GM23338 (cell line): ENCODE results near the gene JPH3. TPM values are rescaled to one million over a fixed set of nuclear protein-coding genes. Genes with fewer than 3 reads are reported as not detected.

Experiments
- ATAC-seq: fragments of 200-7000 bp; cut with Tn5 transposase; 3 replicates; pipeline ENCODE4 v1.9.1; 2020
- DNase-seq: peaks from one replicate; pipeline ENCODE4 v3.0.0-alpha.2; 2015; ENCODE audit warnings: low spot score
- H2AFZ ChIP-seq: fragments of 200-600 bp; sonication (generic); 2 replicates; pipeline ENCODE4 v1.8.0; 2016; ENCODE audit warnings: antibody characterized with exemption, mild to moderate bottlenecking, moderate library complexity
- H3F3A ChIP-seq: fragments of 200-600 bp; sonication (generic); replicated peaks from 2 replicates; pipeline ENCODE4 v1.8.0; 2017; ENCODE audit warnings: antibody characterized with exemption, mixed run types, low read depth
- H3K27ac ChIP-seq: fragments of 200-600 bp; sonication (generic); 2 replicates; pipeline ENCODE4 v1.6.1; 2016; ENCODE audit warnings: low read depth
- H3K27me3 ChIP-seq: fragments of 200-600 bp; sonication (generic); 2 replicates; pipeline ENCODE4 v1.8.0; 2016; ENCODE audit warnings: mild to moderate bottlenecking, mixed run types, moderate library complexity; ENCODE audit not compliant: insufficient read depth
- H3K36me3 ChIP-seq: fragments of 200-600 bp; sonication (generic); 2 replicates; pipeline ENCODE4 v1.8.0; 2016; ENCODE audit warnings: mild to moderate bottlenecking; ENCODE audit not compliant: insufficient read depth
- H3K4me1 ChIP-seq: fragments of 200-600 bp; sonication (generic); 2 replicates; pipeline ENCODE4 v1.8.0; 2016; ENCODE audit warnings: mild to moderate bottlenecking, moderate library complexity; ENCODE audit not compliant: insufficient read depth
- H3K4me2 ChIP-seq: fragments of 200-600 bp; sonication (generic); 2 replicates; pipeline ENCODE4 v1.7.1; 2017; ENCODE audit warnings: mixed run types
- H3K4me3 ChIP-seq: fragments of 200-600 bp; sonication (generic); 2 replicates; pipeline ENCODE4 v1.6.1; 2016; ENCODE audit warnings: mixed run types
- H3K79me2 ChIP-seq: fragments of 200-600 bp; sonication (generic); replicated peaks from 2 replicates; pipeline ENCODE4 v1.8.0; 2017; ENCODE audit warnings: mild to moderate bottlenecking; ENCODE audit not compliant: insufficient read depth
- H3K9me2 ChIP-seq: fragments of 200-600 bp; sonication (generic); 2 replicates; pipeline ENCODE4 v1.8.0; 2017; ENCODE audit not compliant: insufficient read depth
- H4K20me1 ChIP-seq: fragments of 200-600 bp; sonication (generic); replicated peaks from 2 replicates; pipeline ENCODE4 v1.8.0; 2017; ENCODE audit warnings: mild to moderate bottlenecking; ENCODE audit not compliant: insufficient read depth
- H3K27ac Mint-ChIP-seq: 2 replicates; pipeline ENCODE4 v1.8.0; 2020; ENCODE audit warnings: inconsistent platforms, mild to moderate bottlenecking, moderate library complexity, mixed read lengths
- H3K27me3 Mint-ChIP-seq: 3 replicates; pipeline ENCODE4 v1.8.0; 2022; ENCODE audit warnings: low read depth, mild to moderate bottlenecking, moderate library complexity, mixed read lengths, inconsistent platforms; ENCODE audit not compliant: insufficient read depth, poor library complexity
- H3K36me3 Mint-ChIP-seq: 3 replicates; pipeline ENCODE4 v1.8.0; 2021; ENCODE audit warnings: low read depth, mild to moderate bottlenecking, inconsistent platforms, moderate library complexity, mixed read lengths
- H3K4me1 Mint-ChIP-seq: 3 replicates; pipeline ENCODE4 v1.8.0; 2020; ENCODE audit warnings: mild to moderate bottlenecking, inconsistent platforms, mixed read lengths
- H3K4me3 Mint-ChIP-seq: 3 replicates; pipeline ENCODE4 v1.8.0; 2021; ENCODE audit warnings: moderate library complexity, mild to moderate bottlenecking, inconsistent platforms, mixed read lengths
- H3K9me3 Mint-ChIP-seq: 3 replicates; pipeline ENCODE4 v1.8.0; 2020; ENCODE audit warnings: moderate library complexity, mild to moderate bottlenecking, inconsistent platforms, mixed read lengths
- CREB1 ChIP-seq: fragments of 250-450 bp; sonication (Bioruptor Pico); IDR thresholded peaks from 2 replicates; pipeline ENCODE4 v1.5.0; 2020; ENCODE audit warnings: low read depth, mild to moderate bottlenecking, moderate library complexity
- EZH2 ChIP-seq: fragments of 200-600 bp; sonication (generic); IDR thresholded peaks from one replicate; pipeline ENCODE4 v1.8.0; 2017; ENCODE audit warnings: antibody characterized with exemption, mild to moderate bottlenecking, low read depth; ENCODE audit not compliant: unreplicated experiment
- JUNB ChIP-seq: IDR thresholded peaks from one replicate; pipeline ENCODE4 v1.6.1; 2016; ENCODE audit warnings: antibody characterized with exemption; ENCODE audit not compliant: unreplicated experiment
- POLR2AphosphoS5 ChIP-seq: IDR thresholded peaks from 2 replicates; pipeline ENCODE4 v1.6.1; 2016; ENCODE audit warnings: antibody characterized with exemption, low read depth
- STAT1 ChIP-seq: IDR thresholded peaks from one replicate; pipeline ENCODE4 v1.6.1; 2016; ENCODE audit warnings: antibody characterized with exemption; ENCODE audit not compliant: unreplicated experiment
- ZNF114 ChIP-seq: fragments of 250-450 bp; sonication (Bioruptor Pico); IDR thresholded peaks from 2 replicates; pipeline ENCODE4 v1.5.0; 2020; ENCODE audit warnings: mild to moderate bottlenecking, moderate library complexity
- ZNF331 ChIP-seq: fragments of 250-450 bp; sonication (Bioruptor Pico); IDR thresholded peaks from 2 replicates; pipeline ENCODE4 v1.5.0; 2020; ENCODE audit warnings: low read depth, mild to moderate bottlenecking, moderate library complexity
- polyA plus RNA-seq: library from polyadenylated mRNA; unstranded; fragments of >200 nt; fragmentation: Nextera tagmentation; extraction: Ambion mirVana; gene quantifications from 2 replicates; pipeline ENCODE4 v1.2.1, GENCODE V29; 2016
- total RNA-seq: library from RNA; depleted of rRNA; stranded (reverse); fragments of >200 nt; shearing (Covaris generic); gene quantifications from 2 replicates; pipeline ENCODE4 v1.2.3, GENCODE V29; 2014
- TF ChIP-seq, protein P1 (sequence below), 2 experiments: fragments of 200-600 bp in 1 of 2; sonication (generic) in 1 of 2; conservative IDR thresholded peaks; 2 replicates each; pipeline versions ENCODE4 v1.5.1 to v1.6.1; 2016 to 2017; ENCODE audit warnings: antibody characterized with exemption in 2 of 2, low read depth in 2 of 2, mild to moderate bottlenecking in 2 of 2, moderate library complexity in 1 of 2
- TF ChIP-seq, protein P2 (sequence below): fragments of 250-450 bp; sonication (Bioruptor Pico); IDR thresholded peaks from 2 replicates; pipeline ENCODE4 v1.5.0; 2020; ENCODE audit warnings: mild to moderate bottlenecking, moderate library complexity
- TF ChIP-seq, protein P3 (sequence below): IDR thresholded peaks from 2 replicates; pipeline ENCODE4 v1.6.1; 2016; ENCODE audit warnings: antibody characterized with exemption
- TF ChIP-seq, protein P4 (sequence below): IDR thresholded peaks from one replicate; pipeline ENCODE4 v1.6.1; 2018; ENCODE audit warnings: antibody characterized with exemption; ENCODE audit not compliant: unreplicated experiment

JPH3 gene
- total and polyA plus RNA-seq, 2 experiments from 2014 or later: 8.4 to 38.3 TPM

DNA sequence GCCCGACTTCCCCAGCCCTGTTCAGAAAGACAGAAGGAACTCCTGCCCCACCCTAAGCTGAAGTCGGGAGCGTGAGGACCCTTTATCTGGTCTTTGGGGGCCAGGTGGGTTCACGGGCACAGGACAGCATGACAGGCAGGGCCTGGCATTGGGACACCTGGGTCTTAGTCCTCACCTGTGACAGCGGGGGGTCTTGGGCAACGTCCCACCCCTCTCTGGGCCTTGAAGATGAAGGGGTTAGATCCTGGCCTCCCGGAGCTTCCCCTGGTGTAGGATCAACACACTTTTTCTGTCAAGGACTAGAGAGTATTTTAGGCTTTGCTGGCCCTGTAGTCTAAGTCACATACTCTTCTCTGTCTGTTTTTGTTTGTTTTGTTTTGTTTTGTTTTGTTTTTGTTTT, 65.1 kb downstream of the JPH3 start (continued):
- TF ChIP-seq ZNF331 (CRISPR knock-in tag): no peak
- TF ChIP-seq, protein P1, sequence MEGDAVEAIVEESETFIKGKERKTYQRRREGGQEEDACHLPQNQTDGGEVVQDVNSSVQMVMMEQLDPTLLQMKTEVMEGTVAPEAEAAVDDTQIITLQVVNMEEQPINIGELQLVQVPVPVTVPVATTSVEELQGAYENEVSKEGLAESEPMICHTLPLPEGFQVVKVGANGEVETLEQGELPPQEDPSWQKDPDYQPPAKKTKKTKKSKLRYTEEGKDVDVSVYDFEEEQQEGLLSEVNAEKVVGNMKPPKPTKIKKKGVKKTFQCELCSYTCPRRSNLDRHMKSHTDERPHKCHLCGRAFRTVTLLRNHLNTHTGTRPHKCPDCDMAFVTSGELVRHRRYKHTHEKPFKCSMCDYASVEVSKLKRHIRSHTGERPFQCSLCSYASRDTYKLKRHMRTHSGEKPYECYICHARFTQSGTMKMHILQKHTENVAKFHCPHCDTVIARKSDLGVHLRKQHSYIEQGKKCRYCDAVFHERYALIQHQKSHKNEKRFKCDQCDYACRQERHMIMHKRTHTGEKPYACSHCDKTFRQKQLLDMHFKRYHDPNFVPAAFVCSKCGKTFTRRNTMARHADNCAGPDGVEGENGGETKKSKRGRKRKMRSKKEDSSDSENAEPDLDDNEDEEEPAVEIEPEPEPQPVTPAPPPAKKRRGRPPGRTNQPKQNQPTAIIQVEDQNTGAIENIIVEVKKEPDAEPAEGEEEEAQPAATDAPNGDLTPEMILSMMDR (conservative IDR thresholded peaks at IDR 0.05; ENCODE audit: low read depth in 2 of 2): no peak
- TF ChIP-seq CREB1: no peak
- TF ChIP-seq POLR2AphosphoS5: no peak

DNA sequence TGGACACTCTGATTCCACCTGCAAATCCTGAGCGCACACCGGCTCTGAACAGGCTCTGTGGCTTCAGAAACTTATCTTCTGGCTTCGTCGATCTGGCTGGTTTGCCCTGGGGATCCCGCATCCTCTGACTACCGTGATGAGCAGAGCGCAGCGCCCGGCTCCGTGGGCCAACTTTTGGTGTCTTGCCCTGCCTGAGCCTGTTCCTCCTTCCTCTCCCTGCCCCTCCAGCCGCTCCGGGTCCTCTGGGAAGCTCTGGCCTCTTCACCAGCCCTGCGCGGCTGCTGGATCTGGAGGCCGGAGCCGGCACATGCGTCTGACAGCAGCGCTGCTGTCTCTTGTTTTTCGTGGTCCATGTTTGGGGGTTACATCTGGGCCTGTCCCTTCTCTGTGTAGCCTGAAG, 65.6 kb downstream of the JPH3 start:
- no peak for ATAC-seq
- H3K4me3 ChIP-seq: no peak overlapping the region
- H3K9me2 ChIP-seq: no peaks in the 10 kb centered on the region
- Mint-ChIP-seq H3K27ac (no peak overlapping the region), H3K27me3 (peaks cover 11% of the 10 kb centered on the region), H3K9me3 (no peaks in the 10 kb centered on the region), H3K4me1 (0 out of 3 replicates have a peak, but pooled peaks cover 3% of the 10 kb centered on the region), H3K4me3 (no peak overlapping the region), H3K36me3 (no peaks in the 10 kb centered on the region)
- H3K36me3 ChIP-seq: no peaks in the 10 kb centered on the region
- peaks cover 6% of the 10 kb centered on the region; the same call in 1 of the 2 replicates for H4K20me1 ChIP-seq
- no peaks in the 10 kb centered on the region for H3K27me3 ChIP-seq
- no peak overlapping the region for H2AFZ ChIP-seq
- H3K27ac ChIP-seq: no peak overlapping the region
- no peak for DNase-seq
- no peaks in the 10 kb centered on the region for H3K4me1 ChIP-seq
- no peak overlapping the region for H3K4me2 ChIP-seq
- no peaks in the 10 kb centered on the region for H3F3A ChIP-seq
- no peaks in the 10 kb centered on the region for H3K79me2 ChIP-seq
- TF ChIP-seq, protein P1 (conservative IDR thresholded peaks at IDR 0.05; ENCODE audit: low read depth in 2 of 2): no peak
- TF ChIP-seq, protein P2, sequence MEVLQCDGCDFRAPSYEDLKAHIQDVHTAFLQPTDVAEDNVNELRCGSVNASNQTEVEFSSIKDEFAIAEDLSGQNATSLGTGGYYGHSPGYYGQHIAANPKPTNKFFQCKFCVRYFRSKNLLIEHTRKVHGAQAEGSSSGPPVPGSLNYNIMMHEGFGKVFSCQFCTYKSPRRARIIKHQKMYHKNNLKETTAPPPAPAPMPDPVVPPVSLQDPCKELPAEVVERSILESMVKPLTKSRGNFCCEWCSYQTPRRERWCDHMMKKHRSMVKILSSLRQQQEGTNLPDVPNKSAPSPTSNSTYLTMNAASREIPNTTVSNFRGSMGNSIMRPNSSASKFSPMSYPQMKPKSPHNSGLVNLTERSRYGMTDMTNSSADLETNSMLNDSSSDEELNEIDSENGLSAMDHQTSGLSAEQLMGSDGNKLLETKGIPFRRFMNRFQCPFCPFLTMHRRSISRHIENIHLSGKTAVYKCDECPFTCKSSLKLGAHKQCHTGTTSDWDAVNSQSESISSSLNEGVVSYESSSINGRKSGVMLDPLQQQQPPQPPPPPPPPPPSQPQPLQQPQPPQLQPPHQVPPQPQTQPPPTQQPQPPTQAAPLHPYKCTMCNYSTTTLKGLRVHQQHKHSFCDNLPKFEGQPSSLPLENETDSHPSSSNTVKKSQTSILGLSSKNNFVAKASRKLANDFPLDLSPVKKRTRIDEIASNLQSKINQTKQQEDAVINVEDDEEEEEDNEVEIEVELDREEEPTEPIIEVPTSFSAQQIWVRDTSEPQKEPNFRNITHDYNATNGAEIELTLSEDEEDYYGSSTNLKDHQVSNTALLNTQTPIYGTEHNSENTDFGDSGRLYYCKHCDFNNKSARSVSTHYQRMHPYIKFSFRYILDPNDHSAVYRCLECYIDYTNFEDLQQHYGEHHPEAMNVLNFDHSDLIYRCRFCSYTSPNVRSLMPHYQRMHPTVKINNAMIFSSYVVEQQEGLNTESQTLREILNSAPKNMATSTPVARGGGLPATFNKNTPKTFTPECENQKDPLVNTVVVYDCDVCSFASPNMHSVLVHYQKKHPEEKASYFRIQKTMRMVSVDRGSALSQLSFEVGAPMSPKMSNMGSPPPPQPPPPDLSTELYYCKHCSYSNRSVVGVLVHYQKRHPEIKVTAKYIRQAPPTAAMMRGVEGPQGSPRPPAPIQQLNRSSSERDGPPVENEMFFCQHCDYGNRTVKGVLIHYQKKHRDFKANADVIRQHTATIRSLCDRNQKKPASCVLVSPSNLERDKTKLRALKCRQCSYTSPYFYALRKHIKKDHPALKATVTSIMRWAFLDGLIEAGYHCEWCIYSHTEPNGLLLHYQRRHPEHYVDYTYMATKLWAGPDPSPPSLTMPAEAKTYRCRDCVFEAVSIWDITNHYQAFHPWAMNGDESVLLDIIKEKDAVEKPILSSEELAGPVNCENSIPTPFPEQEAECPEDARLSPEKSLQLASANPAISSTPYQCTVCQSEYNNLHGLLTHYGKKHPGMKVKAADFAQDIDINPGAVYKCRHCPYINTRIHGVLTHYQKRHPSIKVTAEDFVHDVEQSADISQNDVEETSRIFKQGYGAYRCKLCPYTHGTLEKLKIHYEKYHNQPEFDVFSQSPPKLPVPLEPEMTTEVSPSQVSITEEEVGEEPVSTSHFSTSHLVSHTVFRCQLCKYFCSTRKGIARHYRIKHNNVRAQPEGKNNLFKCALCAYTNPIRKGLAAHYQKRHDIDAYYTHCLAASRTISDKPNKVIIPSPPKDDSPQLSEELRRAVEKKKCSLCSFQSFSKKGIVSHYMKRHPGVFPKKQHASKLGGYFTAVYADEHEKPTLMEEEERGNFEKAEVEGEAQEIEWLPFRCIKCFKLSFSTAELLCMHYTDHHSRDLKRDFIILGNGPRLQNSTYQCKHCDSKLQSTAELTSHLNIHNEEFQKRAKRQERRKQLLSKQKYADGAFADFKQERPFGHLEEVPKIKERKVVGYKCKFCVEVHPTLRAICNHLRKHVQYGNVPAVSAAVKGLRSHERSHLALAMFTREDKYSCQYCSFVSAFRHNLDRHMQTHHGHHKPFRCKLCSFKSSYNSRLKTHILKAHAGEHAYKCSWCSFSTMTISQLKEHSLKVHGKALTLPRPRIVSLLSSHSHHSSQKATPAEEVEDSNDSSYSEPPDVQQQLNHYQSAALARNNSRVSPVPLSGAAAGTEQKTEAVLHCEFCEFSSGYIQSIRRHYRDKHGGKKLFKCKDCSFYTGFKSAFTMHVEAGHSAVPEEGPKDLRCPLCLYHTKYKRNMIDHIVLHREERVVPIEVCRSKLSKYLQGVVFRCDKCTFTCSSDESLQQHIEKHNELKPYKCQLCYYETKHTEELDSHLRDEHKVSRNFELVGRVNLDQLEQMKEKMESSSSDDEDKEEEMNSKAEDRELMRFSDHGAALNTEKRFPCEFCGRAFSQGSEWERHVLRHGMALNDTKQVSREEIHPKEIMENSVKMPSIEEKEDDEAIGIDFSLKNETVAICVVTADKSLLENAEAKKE (CRISPR knock-in tag): no peak
- TF ChIP-seq, protein P3, sequence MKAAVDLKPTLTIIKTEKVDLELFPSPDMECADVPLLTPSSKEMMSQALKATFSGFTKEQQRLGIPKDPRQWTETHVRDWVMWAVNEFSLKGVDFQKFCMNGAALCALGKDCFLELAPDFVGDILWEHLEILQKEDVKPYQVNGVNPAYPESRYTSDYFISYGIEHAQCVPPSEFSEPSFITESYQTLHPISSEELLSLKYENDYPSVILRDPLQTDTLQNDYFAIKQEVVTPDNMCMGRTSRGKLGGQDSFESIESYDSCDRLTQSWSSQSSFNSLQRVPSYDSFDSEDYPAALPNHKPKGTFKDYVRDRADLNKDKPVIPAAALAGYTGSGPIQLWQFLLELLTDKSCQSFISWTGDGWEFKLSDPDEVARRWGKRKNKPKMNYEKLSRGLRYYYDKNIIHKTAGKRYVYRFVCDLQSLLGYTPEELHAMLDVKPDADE: no peak
- TF ChIP-seq JUNB (no peak), EZH2 (no peak), POLR2AphosphoS5 (no peak), ZNF114 (no peak), STAT1 (no peak)
- TF ChIP-seq, protein P4, sequence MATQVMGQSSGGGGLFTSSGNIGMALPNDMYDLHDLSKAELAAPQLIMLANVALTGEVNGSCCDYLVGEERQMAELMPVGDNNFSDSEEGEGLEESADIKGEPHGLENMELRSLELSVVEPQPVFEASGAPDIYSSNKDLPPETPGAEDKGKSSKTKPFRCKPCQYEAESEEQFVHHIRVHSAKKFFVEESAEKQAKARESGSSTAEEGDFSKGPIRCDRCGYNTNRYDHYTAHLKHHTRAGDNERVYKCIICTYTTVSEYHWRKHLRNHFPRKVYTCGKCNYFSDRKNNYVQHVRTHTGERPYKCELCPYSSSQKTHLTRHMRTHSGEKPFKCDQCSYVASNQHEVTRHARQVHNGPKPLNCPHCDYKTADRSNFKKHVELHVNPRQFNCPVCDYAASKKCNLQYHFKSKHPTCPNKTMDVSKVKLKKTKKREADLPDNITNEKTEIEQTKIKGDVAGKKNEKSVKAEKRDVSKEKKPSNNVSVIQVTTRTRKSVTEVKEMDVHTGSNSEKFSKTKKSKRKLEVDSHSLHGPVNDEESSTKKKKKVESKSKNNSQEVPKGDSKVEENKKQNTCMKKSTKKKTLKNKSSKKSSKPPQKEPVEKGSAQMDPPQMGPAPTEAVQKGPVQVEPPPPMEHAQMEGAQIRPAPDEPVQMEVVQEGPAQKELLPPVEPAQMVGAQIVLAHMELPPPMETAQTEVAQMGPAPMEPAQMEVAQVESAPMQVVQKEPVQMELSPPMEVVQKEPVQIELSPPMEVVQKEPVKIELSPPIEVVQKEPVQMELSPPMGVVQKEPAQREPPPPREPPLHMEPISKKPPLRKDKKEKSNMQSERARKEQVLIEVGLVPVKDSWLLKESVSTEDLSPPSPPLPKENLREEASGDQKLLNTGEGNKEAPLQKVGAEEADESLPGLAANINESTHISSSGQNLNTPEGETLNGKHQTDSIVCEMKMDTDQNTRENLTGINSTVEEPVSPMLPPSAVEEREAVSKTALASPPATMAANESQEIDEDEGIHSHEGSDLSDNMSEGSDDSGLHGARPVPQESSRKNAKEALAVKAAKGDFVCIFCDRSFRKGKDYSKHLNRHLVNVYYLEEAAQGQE: no peak
